Left ventricle myocardium inferior (tissue), 1 donor: Measurements from ENCODE around the gene DNM3. TPM values are rescaled to one million over a fixed set of nuclear protein-coding genes. Genes with fewer than 3 reads are reported as not detected.
A peak's percentile ranks its signal among the peaks of the same experiment; 100 is the strongest.

ENCODE experiments used
- DNase-seq: peaks from one replicate; pipeline ENCODE4 v3.0.0-alpha.2; 2020
- H3K27ac ChIP-seq: fragments of 200-600 bp; replicated peaks from 2 replicates; pipeline ENCODE4 v1.8.0; 2021
- H3K27me3 ChIP-seq: fragments of 200-600 bp; 2 replicates; pipeline ENCODE4 v1.8.0; 2021; ENCODE audit warnings: low read depth
- H3K36me3 ChIP-seq: fragments of 200-600 bp; 2 replicates; pipeline ENCODE4 v1.8.0; 2021
- H3K4me1 ChIP-seq: fragments of 200-600 bp; 2 replicates; pipeline ENCODE4 v1.8.0; 2021
- H3K4me3 ChIP-seq: fragments of 200-600 bp; 2 replicates; pipeline ENCODE4 v1.8.0; 2021; ENCODE audit warnings: mild to moderate bottlenecking, moderate library complexity
- H3K9me3 ChIP-seq: fragments of 200-600 bp; replicated peaks from 2 replicates; pipeline ENCODE4 v1.8.0; 2021
- intact Hi-C: fragments of 100-400 bp; cut with micrococcal nuclease; formaldehyde crosslinking; loops from one replicate; pipeline ENCODE4 v1.11.0; 2022
- total RNA-seq: library from RNA; stranded (reverse); fragmentation: NEBNext Ultra II Directional; extraction: Animal tissue kit (Norgen Biotek cat#: 25700); gene quantifications from one replicate; pipeline ENCODE4 v1.2.1, GENCODE V29; 2021
- TF ChIP-seq, protein P1 (sequence below): fragments of 200-600 bp; IDR thresholded peaks from 2 replicates; pipeline ENCODE4 v1.8.0; 2021; ENCODE audit warnings: antibody characterized with exemption, mild to moderate bottlenecking, borderline replicate concordance
- donor health status: DM: no; HTN: yes; CAD: no; lungs with severe emphysema.

The DNM3 gene
- total RNA-seq, 1 donor from 2014 or later = 1.2 TPM

DNA sequence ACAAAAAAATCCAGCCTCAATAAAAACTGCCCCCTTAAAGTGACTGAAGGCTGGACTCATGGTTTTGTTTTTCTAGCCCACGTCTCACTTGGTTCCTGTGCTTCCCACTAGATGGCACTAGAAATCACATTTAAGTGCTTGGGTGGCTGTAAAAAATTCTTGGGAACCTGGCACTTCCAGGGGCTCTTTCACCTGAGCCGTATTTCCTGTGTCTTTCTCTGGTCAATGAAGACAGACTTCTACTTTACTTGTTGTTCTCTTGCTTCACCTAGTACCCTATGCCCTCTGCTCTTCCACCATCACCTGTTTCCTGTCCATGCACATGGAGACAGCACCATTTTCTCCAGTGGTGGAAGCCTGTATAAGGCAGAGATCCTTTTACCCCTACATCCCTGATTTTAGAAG is 39.8 kb upstream of the DNM3 start:
- TF ChIP-seq, protein P1, sequence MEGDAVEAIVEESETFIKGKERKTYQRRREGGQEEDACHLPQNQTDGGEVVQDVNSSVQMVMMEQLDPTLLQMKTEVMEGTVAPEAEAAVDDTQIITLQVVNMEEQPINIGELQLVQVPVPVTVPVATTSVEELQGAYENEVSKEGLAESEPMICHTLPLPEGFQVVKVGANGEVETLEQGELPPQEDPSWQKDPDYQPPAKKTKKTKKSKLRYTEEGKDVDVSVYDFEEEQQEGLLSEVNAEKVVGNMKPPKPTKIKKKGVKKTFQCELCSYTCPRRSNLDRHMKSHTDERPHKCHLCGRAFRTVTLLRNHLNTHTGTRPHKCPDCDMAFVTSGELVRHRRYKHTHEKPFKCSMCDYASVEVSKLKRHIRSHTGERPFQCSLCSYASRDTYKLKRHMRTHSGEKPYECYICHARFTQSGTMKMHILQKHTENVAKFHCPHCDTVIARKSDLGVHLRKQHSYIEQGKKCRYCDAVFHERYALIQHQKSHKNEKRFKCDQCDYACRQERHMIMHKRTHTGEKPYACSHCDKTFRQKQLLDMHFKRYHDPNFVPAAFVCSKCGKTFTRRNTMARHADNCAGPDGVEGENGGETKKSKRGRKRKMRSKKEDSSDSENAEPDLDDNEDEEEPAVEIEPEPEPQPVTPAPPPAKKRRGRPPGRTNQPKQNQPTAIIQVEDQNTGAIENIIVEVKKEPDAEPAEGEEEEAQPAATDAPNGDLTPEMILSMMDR = peak; percentile 84
- no peaks in the 10 kb centered on the region for H3K9me3 ChIP-seq
- no peak overlapping the region for H3K27ac ChIP-seq
- H3K4me3 ChIP-seq = no peak overlapping the region
- intact Hi-C loops = loop anchor here (5.0 kb wide), 1 partner anchor 181 kb away; no protein-coding TSS in a partner anchor
- H3K27me3 ChIP-seq = no peaks in the 10 kb centered on the region
- DNase-seq = no peak
- peaks cover 19% of the 10 kb centered on the region for H3K36me3 ChIP-seq
- H3K4me1 ChIP-seq = peaks cover 37% of the 10 kb centered on the region

DNA sequence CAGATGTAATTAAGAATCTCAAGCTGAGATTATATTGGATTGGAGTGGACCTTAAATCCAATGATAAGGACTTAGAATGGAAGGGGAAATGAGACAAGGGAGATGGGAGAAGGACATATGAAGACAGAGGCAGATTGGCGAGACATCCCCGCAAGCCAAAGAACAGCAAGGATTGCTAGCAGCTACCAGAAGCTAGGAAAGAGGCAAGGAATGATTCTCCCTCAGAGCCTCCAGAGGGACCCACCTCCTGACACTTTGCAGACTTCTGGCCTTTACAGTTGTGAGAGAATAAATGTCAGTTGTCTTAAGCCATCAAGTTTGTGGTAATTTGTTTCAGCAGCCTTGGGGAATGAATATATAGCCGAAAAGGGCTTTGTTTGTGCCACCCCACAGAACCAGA is 39.1 kb upstream of the DNM3 start:
- H3K4me1 ChIP-seq = peaks cover 37% of the 10 kb centered on the region
- no peaks in the 10 kb centered on the region for H3K9me3 ChIP-seq
- TF ChIP-seq, protein P1 = no peak
- DNase-seq = no peak
- H3K4me3 ChIP-seq = no peak overlapping the region
- H3K36me3 ChIP-seq = peaks cover 12% of the 10 kb centered on the region
- H3K27me3 ChIP-seq = no peaks in the 10 kb centered on the region
- H3K27ac ChIP-seq = no peak overlapping the region
- intact Hi-C loops = loop anchor here (5.0 kb wide), 1 partner anchor 180 kb away; no protein-coding TSS in a partner anchor

DNA sequence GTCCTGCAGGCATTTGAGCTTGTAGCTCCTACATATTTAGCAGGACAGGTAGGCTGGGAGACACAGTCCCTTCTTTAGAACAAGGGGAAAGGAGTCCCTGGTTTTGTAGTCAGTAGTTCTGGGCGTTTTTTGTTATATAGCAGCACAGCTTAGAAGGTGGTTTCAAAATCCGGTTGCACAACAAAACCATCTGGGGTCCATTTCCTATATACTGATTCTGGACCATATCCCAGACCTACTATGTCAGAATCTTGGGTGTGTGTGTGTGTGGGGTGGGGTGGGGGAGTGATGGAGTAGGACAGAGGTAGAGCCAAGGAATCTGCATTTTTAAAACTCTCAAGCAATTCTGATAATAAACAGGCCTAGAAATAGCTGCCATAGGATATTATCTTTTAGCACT is 38.3 kb upstream of the DNM3 start:
- TF ChIP-seq, protein P1 = no peak
- Histone ChIP-seq H3K4me3 (no peak overlapping the region), H3K27ac (peak overlapping the region; percentile 52), H3K27me3 (no peaks in the 10 kb centered on the region), H3K36me3 (peaks cover 4% of the 10 kb centered on the region), H3K9me3 (no peaks in the 10 kb centered on the region), H3K4me1 (peaks cover 37% of the 10 kb centered on the region)
- DNase-seq = no peak
- intact Hi-C loops = loop anchor here (5.0 kb wide), 1 partner anchor 179 kb away; no protein-coding TSS in a partner anchor

DNA sequence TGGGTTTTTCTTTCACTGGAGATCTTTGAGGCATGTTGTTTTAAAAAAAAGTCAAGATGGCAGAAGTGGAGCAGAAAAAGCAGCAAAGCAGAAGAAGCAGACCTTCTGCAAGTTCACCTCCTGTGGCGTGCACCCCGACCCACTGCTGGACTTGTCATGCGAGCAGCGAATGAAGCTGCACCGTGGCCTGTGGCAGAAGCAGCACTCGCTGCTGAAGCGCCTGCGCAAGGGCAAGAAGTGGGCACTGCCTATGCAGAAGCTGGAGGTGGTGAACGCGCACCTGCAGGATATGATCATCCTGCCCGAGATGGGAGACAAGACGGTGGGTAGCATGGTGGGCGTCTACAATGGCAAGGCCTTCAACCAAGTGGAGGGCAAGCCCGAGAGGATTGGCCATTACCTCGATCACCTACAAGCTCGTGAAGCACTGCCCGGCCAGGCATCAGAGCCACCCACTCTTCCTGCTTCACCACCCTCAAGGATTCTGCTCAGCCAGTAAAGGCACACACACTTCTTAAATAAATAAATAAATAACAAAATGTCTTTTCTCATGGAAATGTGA is 37.8 kb upstream of the DNM3 start:
- Histone ChIP-seq H3K4me3 (no peak overlapping the region), H3K36me3 (no peaks in the 10 kb centered on the region), H3K27me3 (no peaks in the 10 kb centered on the region), H3K27ac (no peak overlapping the region), H3K4me1 (peaks cover 37% of the 10 kb centered on the region), H3K9me3 (no peaks in the 10 kb centered on the region)
- DNase-seq = no peak
- intact Hi-C loops = loop anchor here (5.0 kb wide), 1 partner anchor 179 kb away; no protein-coding TSS in a partner anchor
- TF ChIP-seq, protein P1 = no peak

DNA sequence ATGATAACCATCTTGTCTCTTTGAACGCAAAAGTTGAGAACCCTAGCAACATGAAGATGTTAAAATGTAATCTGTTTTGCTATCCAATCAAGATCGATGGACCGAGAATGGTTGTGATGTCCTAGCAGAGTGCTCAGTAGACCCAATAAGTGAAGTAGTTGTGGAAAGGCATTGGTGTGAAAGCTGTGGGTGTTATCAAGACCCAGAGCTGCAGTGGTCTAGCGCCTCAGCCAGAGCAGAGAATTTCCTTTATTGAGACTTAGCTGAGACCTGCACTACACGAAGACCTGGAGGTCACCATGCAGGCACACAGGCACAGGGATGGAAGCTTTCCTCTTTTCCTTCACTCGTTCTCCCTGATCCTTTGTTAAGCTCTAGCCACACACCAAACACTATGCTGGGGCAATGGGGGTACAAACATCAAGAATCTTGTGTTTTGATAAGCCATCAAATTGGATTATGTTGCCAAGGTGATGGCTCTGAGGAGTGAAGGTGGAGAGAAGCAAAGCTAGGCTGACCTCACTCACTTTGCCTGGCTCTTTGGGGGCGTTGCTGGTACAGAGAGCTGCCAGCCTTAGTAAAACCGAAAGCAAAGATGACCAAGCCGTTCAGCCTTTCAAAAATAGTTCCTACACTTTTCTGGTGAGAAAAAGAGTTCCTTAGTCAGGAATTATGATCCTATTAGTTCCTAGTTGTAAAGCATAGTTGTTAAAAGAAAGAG is 35.7 kb upstream of the DNM3 start:
- peak overlapping the region; percentile 17 for H3K27ac ChIP-seq
- H3K9me3 ChIP-seq = no peaks in the 10 kb centered on the region
- no peak for DNase-seq
- peaks cover 37% of the 10 kb centered on the region for H3K4me1 ChIP-seq
- TF ChIP-seq, protein P1 = no peak
- H3K36me3 ChIP-seq = no peaks in the 10 kb centered on the region
- intact Hi-C loops = no loop called here
- no peaks in the 10 kb centered on the region for H3K27me3 ChIP-seq
- peak overlapping the region; percentile 28 for H3K4me3 ChIP-seq
